OCI-LY7 (cell line): Measurements from ENCODE around the gene KCNAB3.

ENCODE experiments used
- CTCF ChIP-seq: fragments of 200-600 bp; sonication (generic); conservative IDR thresholded peaks from 2 replicates; pipeline ENCODE4 v1.5.1; 2014; ENCODE audit warnings: mild to moderate bottlenecking, antibody characterized with exemption, low read length, moderate library complexity, mixed read lengths
- EZH2phosphoT487 ChIP-seq: fragments of 200-600 bp; sonication (generic); IDR thresholded peaks from 2 replicates; pipeline ENCODE4 v1.6.1; 2018; ENCODE audit warnings: low read depth, borderline replicate concordance, mild to moderate bottlenecking, mixed run types, antibody characterized with exemption, low read length, moderate library complexity, mixed read lengths

- no peak for TF ChIP-seq EZH2phosphoT487
- TF ChIP-seq CTCF: no peak
Measured at GRCh38 chr17:7911116-7911515, 18.5 kb downstream of the KCNAB3 start.
